Erythroblast (primary cell): Measurements from ENCODE around the gene MTM1.

ENCODE experiments used
- GATA1 ChIP-seq: IDR thresholded peaks from 2 replicates; pipeline ENCODE4 v1.6.1; 2011; ENCODE audit warnings: low read depth, mild to moderate bottlenecking, control low read depth, low read length, moderate library complexity
- POLR2A ChIP-seq: IDR thresholded peaks from 2 replicates; pipeline ENCODE4 v1.6.1; 2011; ENCODE audit warnings: mild to moderate bottlenecking, low read length

DNA sequence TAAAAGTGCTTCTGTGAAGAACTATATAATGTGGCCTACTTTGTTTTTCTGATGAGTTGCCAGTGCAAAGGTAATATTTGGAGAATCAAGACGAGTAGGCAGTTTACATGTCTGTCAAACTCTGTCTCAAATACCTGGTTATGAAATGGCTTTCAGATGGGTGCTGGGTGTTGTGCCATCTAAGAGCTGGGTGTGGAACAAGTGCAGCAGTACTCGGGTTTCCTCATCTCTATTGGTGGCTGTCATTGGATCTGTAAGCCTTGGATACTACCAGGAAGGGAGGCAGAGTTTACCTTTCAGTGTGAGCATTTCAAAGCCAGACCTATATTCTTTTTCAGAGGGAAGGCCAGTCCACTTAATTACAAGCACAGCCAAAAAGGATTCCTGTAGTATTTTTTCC is 37.2 kb downstream of the MTM1 start:
- TF ChIP-seq POLR2A (no peak), GATA1 (no peak)
